GM06990 (cell line): ENCODE data around the gene ERO1A.
A peak's percentile ranks its signal among the peaks of the same experiment; 100 is the strongest.

Experiments used
- DNase-seq: peaks from one replicate; pipeline ENCODE4 v3.0.0-alpha.2; 2011; ENCODE audit not compliant: insufficient read length; ENCODE audit errors: extremely low read depth
- H3K27me3 ChIP-seq: replicated peaks from 2 replicates; pipeline ENCODE4 v1.6.0; 2011; ENCODE audit warnings: low read length; ENCODE audit not compliant: control insufficient read depth, insufficient read depth
- H3K36me3 ChIP-seq: 2 replicates; pipeline ENCODE4 v1.5.1; 2011; ENCODE audit warnings: low read length; ENCODE audit not compliant: control insufficient read depth, insufficient read depth
- H3K4me3 ChIP-seq: replicated peaks from 2 replicates; pipeline ENCODE4 v1.5.1; 2011; ENCODE audit warnings: low read depth, mild to moderate bottlenecking, control low read depth, low read length
- CTCF ChIP-seq: IDR thresholded peaks from 2 replicates; pipeline ENCODE4 v1.5.1; 2011; ENCODE audit warnings: low read length, control low read depth, mild to moderate bottlenecking, inconsistent platforms; ENCODE audit not compliant: insufficient read depth, poor library complexity, severe bottlenecking

The ERO1A gene

GRCh38 chr14:52683985-52684520, 11.3 kb downstream of the ERO1A start:
- Histone ChIP-seq H3K27me3 (no peaks in the 10 kb centered on the region), H3K4me3 (no peak overlapping the region), H3K36me3 (no peaks in the 10 kb centered on the region; the same call in 1 of the 2 replicates)
- no peak for TF ChIP-seq CTCF
- DNase-seq = no peak

- DNase-seq = no peak
- no peak overlapping the region for H3K4me3 ChIP-seq
- no peaks in the 10 kb centered on the region for H3K27me3 ChIP-seq
- peak; percentile 37 for TF ChIP-seq CTCF
- peaks cover 6% of the 10 kb centered on the region for H3K36me3 ChIP-seq
Measured at GRCh38 chr14:52678591-52678990, 16.8 kb downstream of the ERO1A start.

- Histone ChIP-seq H3K36me3 (no peaks in the 10 kb centered on the region), H3K27me3 (no peaks in the 10 kb centered on the region), H3K4me3 (no peak overlapping the region)
- no peak for TF ChIP-seq CTCF
- no peak for DNase-seq
Measured at GRCh38 chr14:52663850-52664249, 31.5 kb downstream of the ERO1A start.

- DNase-seq = no peak
- TF ChIP-seq CTCF = no peak
Measured at GRCh38 chr14:52661314-52661713, 34.0 kb downstream of the ERO1A start.

GRCh38 chr14:52660832-52661231, 34.5 kb downstream of the ERO1A start:
- H3K27me3 ChIP-seq = no peaks in the 10 kb centered on the region
- no peak overlapping the region for H3K4me3 ChIP-seq
- DNase-seq = no peak
- no peak for TF ChIP-seq CTCF
- H3K36me3 ChIP-seq = peaks cover 2% of the 10 kb centered on the region; the same call in 1 of the 2 replicates

More at GRCh38 chr14:52661314-52661713, 34.0 kb downstream of the ERO1A start:
- H3K36me3 ChIP-seq = peaks cover 2% of the 10 kb centered on the region; the same call in 1 of the 2 replicates
- no peaks in the 10 kb centered on the region for H3K27me3 ChIP-seq
- H3K4me3 ChIP-seq = no peak overlapping the region

- Histone ChIP-seq H3K36me3 (peaks cover 2% of the 10 kb centered on the region; the same call in 1 of the 2 replicates), H3K27me3 (no peaks in the 10 kb centered on the region), H3K4me3 (no peak overlapping the region)
- no peak for DNase-seq
- no peak for TF ChIP-seq CTCF
Measured at GRCh38 chr14:52660325-52660724, 35.0 kb downstream of the ERO1A start.
